ENCODE data around the gene HBE1.

HBE1 gene

GRCh38 chr11:5246772-5247471 lies 22.8 kb downstream of the HBE1 start:
- ChIA-PET POLR2A (no interaction called here), CTCF (no interaction called here)
- no peak for DNase-seq (ENCODE audit: low read depth, low spot score)
- TF ChIP-seq, protein P1, sequence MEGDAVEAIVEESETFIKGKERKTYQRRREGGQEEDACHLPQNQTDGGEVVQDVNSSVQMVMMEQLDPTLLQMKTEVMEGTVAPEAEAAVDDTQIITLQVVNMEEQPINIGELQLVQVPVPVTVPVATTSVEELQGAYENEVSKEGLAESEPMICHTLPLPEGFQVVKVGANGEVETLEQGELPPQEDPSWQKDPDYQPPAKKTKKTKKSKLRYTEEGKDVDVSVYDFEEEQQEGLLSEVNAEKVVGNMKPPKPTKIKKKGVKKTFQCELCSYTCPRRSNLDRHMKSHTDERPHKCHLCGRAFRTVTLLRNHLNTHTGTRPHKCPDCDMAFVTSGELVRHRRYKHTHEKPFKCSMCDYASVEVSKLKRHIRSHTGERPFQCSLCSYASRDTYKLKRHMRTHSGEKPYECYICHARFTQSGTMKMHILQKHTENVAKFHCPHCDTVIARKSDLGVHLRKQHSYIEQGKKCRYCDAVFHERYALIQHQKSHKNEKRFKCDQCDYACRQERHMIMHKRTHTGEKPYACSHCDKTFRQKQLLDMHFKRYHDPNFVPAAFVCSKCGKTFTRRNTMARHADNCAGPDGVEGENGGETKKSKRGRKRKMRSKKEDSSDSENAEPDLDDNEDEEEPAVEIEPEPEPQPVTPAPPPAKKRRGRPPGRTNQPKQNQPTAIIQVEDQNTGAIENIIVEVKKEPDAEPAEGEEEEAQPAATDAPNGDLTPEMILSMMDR (IDR thresholded peaks at IDR 0.05; ENCODE audit: insufficient read depth, low read length, missing control alignments), result no peak
- no peak overlapping the region for H3K4me3 ChIP-seq (ENCODE audit: low read depth, low read length)

DNA sequence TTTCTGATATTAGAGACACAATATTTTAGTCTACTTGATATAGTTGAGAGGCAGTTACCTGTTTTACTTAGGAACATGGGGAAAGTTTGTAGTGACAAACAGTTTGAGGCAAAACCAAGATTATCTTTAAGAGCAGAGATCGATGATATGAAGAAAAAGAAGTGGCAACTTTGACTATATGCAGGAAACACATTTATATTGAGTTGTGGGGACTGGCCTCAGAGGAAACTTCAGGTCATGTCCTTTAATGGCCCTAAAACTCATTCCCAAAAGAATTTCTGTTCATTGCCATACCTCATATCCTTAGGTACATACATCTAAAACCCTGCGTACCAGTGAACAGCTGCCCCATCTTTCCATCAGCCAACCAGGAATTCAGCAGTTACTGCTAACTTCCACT lies 24.6 kb downstream of the HBE1 start:
- no peak for DNase-seq (ENCODE audit: low read depth, low spot score)
- TF ChIP-seq, protein P1 (IDR thresholded peaks at IDR 0.05; ENCODE audit: insufficient read depth, low read length, missing control alignments), result no peak
- ChIA-PET POLR2A (no interaction called here), CTCF (no interaction called here)
- no peak overlapping the region for H3K4me3 ChIP-seq (ENCODE audit: low read depth, low read length)

- ChIA-PET CTCF (no interaction called here), POLR2A (no interaction called here)
- TF ChIP-seq, protein P1 (IDR thresholded peaks at IDR 0.05; ENCODE audit: insufficient read depth, low read length, missing control alignments), result no peak
- H3K4me3 ChIP-seq (ENCODE audit: low read depth, low read length), result no peak overlapping the region
- no peak for DNase-seq (ENCODE audit: low read depth, low spot score)
Measured at GRCh38 chr11:5243816-5244180, 25.9 kb downstream of the HBE1 start.

- DNase-seq (ENCODE audit: low read depth, low spot score), result no peak
- POLR2A ChIA-PET, result no interaction called here
- CTCF ChIA-PET, result no interaction called here
- H3K4me3 ChIP-seq (ENCODE audit: low read depth, low read length), result no peak overlapping the region
- TF ChIP-seq, protein P1 (IDR thresholded peaks at IDR 0.05; ENCODE audit: insufficient read depth, low read length, missing control alignments), result no peak
Measured at GRCh38 chr11:5242933-5243815, 26.6 kb downstream of the HBE1 start.

DNA sequence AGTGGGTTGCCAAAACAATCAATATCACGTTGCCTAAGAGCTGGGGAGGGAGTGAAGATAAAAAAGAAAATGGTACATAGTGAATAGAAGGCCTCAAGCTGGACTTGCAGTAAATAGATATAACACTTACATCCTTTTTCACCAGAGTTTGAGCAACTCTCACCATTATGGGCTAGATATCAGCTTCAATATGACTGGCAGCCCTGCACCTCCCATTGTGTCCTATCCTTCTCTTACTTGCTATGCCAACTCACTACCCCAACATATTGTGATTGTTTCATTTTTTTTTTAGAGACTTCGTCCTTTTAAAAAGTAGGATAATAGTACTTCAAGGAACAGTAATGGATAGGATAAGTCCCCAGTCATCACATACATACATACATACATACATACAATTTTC lies 27.5 kb downstream of the HBE1 start:
- TF ChIP-seq, protein P1 (IDR thresholded peaks at IDR 0.05; ENCODE audit: insufficient read depth, low read length, missing control alignments), result no peak
- CTCF ChIA-PET, result no interaction called here
- no peak for DNase-seq (ENCODE audit: low read depth, low spot score)
- POLR2A ChIA-PET, result no interaction called here
- H3K4me3 ChIP-seq (ENCODE audit: low read depth, low read length), result no peak overlapping the region

- no peak for DNase-seq (ENCODE audit: low read depth, low spot score)
- TF ChIP-seq, protein P1 (IDR thresholded peaks at IDR 0.05; ENCODE audit: insufficient read depth, low read length, missing control alignments), result no peak
- CTCF ChIA-PET, result interaction anchor here (0.9 kb wide), 1 partner anchor 31 kb away, joined by 3 read pairs; no protein-coding TSS in a partner anchor
- POLR2A ChIA-PET, result no interaction called here
- H3K4me3 ChIP-seq (ENCODE audit: low read depth, low read length), result no peak overlapping the region
Measured at GRCh38 chr11:5241458-5241857, 28.3 kb downstream of the HBE1 start.
